NB4 (cell line): Measurements from ENCODE around the gene FER.
A peak's percentile ranks its signal among the peaks of the same experiment; 100 is the strongest.

Experiments
- DNase-seq: peaks from one replicate; pipeline ENCODE4 v3.0.0; 2010; ENCODE audit warnings: low read depth
- H3K4me3 ChIP-seq: one replicate; pipeline ENCODE4 v1.5.1; 2011; ENCODE audit warnings: mild to moderate bottlenecking, low read depth, low read length, moderate library complexity
- CTCF ChIP-seq: IDR thresholded peaks from one replicate; pipeline ENCODE4 v1.5.1; 2012; ENCODE audit warnings: low read depth, low read length
- MAX ChIP-seq: IDR thresholded peaks from 2 replicates; pipeline ENCODE4 v1.6.1; 2011; ENCODE audit warnings: low read depth, low read length
- MYC ChIP-seq: IDR thresholded peaks from 2 replicates; pipeline ENCODE4 v1.6.1; 2011; ENCODE audit warnings: low read depth, low read length
- POLR2A ChIP-seq: IDR thresholded peaks from 2 replicates; pipeline ENCODE4 v1.6.1; 2011; ENCODE audit warnings: mild to moderate bottlenecking; ENCODE audit not compliant: insufficient read length; ENCODE audit errors: extremely low read depth

FER gene

GRCh38 chr5:108739376-108739775, 8.3 kb upstream of the FER start:
- no peak for DNase-seq
- no peak overlapping the region for H3K4me3 ChIP-seq
- TF ChIP-seq MAX (no peak), CTCF (no peak), MYC (no peak)

- TF ChIP-seq POLR2A (no peak), CTCF (no peak), MYC (no peak), MAX (no peak)
- no peak for DNase-seq
- no peak overlapping the region for H3K4me3 ChIP-seq
These were observed 7.8 kb upstream of the FER start for GRCh38 chr5:108739906-108740305.

GRCh38 chr5:108743319-108743718, 4.4 kb upstream of the FER start:
- no peak for DNase-seq
- no peak overlapping the region for H3K4me3 ChIP-seq
- TF ChIP-seq MAX (no peak), CTCF (no peak), MYC (no peak), POLR2A (no peak)

- H3K4me3 ChIP-seq = no peak overlapping the region
- TF ChIP-seq MAX (no peak), CTCF (no peak), MYC (no peak), POLR2A (no peak)
- DNase-seq = no peak
These were observed 3.9 kb upstream of the FER start for GRCh38 chr5:108743846-108744245.

GRCh38 chr5:108747111-108747773, 455 bp upstream of the FER start:
- TF ChIP-seq MYC = no peak
- H3K4me3 ChIP-seq = peak overlapping the region; percentile 72

GRCh38 chr5:108748401-108749127, 867 bp downstream of the FER start:
- TF ChIP-seq MAX (peak; percentile 64), MYC (no peak), CTCF (no peak), POLR2A (peak; percentile 89)
- peak; percentile 99 for DNase-seq
- H3K4me3 ChIP-seq = peak overlapping the region; percentile 72

More at GRCh38 chr5:108747111-108747773, 455 bp upstream of the FER start:
- DNase-seq = no peak
